ENCODE measurements around the gene KCTD2.

Gene KCTD2

DNA sequence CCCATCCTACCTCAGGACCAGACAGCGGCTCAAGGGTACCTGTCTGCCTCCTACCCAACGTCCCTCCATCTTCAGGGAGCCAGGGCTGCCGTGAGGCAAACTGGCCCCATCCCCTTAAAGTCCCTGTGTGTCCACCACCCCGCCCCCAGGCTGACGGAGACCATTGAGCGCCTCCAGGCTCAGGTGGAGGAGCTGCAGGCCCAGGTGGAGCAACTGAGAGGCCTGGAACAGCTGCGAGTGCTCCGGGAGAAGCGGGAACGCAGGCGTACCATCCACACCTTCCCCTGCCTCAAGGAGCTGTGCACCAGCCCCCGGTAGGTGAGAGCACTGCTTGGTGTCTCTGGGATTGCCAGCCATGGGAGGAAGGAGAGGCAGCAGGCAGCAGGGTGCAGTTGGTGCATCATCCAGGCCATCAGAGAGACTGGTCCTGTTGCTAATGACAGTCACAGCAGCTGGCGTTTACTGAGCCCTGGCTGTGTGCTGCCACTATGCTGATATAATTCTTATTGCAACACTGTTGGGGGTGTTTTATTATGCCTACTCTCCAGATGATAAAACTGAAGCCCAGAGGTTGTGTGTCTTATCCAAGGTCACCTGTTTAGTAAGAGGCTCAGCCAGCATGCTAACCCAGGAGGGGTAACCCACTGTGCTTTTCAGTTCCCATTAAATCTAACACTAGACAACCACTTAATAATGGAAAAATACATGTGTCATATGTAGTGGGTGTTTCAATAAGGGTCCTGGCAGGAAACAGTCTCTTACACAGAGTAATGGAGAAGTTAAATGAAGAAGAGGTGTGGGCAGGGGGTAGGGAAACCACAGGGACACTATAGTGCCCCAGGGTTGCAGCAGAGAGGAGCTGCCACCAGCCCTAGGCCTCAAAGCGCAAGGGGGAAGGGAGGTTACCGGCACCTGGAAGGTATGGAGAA, 44.8 kb upstream of the KCTD2 start:
- DNase-seq (no peak), ATAC-seq (ENCODE audit: insufficient read depth, low read depth) (no peak)
- Histone ChIP-seq H3K4me1 (ENCODE audit: insufficient read depth, low read length) (no peaks in the 10 kb centered on the region), H3K27ac (ENCODE audit: low read length) (no peak overlapping the region), H3K4me3 (ENCODE audit: low read depth in 1 of 2, low read length in 2 of 2) (no peak overlapping the region), H3K36me3 (ENCODE audit: insufficient read depth, low read length) (no peaks in the 10 kb centered on the region), H3K4me2 (ENCODE audit: insufficient read depth, low read length) (no peak overlapping the region), H3K9me3 (ENCODE audit: insufficient read depth, low read length, severe bottlenecking) (no peaks in the 10 kb centered on the region), H4K20me1 (ENCODE audit: insufficient read depth, low read length) (no peaks in the 10 kb centered on the region), H3K79me2 (ENCODE audit: insufficient read depth, low read length) (no peaks in the 10 kb centered on the region), H2AFZ (ENCODE audit: low read depth, low read length) (no peak overlapping the region), H3K9ac (ENCODE audit: low read depth, low read length) (no peak overlapping the region), H3K27me3 (ENCODE audit: insufficient read depth, low read length, poor library complexity) (no peaks in the 10 kb centered on the region)
- TF ChIP-seq EZH2 (IDR thresholded peaks at IDR 0.05; ENCODE audit: borderline replicate concordance, low read depth, low read length, severe bottlenecking), result no peak
- TF ChIP-seq, protein P1, sequence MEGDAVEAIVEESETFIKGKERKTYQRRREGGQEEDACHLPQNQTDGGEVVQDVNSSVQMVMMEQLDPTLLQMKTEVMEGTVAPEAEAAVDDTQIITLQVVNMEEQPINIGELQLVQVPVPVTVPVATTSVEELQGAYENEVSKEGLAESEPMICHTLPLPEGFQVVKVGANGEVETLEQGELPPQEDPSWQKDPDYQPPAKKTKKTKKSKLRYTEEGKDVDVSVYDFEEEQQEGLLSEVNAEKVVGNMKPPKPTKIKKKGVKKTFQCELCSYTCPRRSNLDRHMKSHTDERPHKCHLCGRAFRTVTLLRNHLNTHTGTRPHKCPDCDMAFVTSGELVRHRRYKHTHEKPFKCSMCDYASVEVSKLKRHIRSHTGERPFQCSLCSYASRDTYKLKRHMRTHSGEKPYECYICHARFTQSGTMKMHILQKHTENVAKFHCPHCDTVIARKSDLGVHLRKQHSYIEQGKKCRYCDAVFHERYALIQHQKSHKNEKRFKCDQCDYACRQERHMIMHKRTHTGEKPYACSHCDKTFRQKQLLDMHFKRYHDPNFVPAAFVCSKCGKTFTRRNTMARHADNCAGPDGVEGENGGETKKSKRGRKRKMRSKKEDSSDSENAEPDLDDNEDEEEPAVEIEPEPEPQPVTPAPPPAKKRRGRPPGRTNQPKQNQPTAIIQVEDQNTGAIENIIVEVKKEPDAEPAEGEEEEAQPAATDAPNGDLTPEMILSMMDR (IDR thresholded peaks at IDR 0.05; ENCODE audit: borderline replicate concordance, extremely low read depth, low read length, poor library complexity, severe bottlenecking), result no peak

DNA sequence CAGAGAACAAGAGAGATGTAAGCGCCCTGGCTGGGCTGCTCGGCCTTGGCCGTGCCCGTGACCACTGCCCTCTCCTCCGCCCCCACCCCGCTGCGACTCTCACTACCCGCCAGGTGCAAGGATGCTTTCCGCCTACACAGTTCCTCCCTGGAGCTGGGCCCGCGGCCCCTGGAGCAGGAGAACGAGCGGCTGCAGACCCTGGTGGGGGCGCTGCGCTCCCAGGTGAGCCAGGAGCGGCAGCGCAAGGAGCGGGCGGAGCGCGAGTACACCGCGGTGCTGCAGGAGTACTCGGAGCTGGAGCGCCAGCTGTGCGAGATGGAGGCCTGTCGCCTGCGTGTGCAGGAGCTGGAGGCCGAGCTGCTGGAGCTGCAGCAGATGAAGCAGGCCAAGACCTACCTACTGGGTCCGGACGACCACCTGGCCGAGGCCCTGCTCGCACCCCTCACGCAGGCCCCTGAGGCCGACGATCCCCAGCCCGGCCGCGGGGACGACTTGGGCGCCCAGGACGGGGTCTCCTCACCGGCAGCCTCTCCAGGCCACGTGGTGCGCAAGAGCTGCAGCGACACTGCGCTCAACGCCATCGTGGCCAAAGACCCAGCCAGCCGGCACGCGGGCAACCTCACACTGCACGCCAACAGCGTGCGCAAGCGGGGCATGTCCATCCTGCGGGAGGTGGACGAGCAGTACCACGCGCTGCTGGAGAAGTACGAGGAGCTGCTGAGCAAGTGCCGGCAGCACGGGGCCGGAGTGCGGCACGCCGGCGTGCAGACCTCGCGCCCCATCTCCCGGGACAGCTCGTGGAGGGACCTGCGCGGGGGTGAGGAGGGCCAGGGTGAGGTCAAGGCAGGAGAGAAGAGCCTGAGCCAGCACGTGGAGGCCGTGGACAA, 43.7 kb upstream of the KCTD2 start:
- no peaks in the 10 kb centered on the region for H3K4me1 ChIP-seq (ENCODE audit: insufficient read depth, low read length)
- H2AFZ ChIP-seq (ENCODE audit: low read depth, low read length), result no peak overlapping the region
- no peaks in the 10 kb centered on the region for H3K27me3 ChIP-seq (ENCODE audit: insufficient read depth, low read length, poor library complexity)
- H3K79me2 ChIP-seq (ENCODE audit: insufficient read depth, low read length), result no peaks in the 10 kb centered on the region
- no peak for ATAC-seq (ENCODE audit: insufficient read depth, low read depth)
- no peak overlapping the region for H3K4me2 ChIP-seq (ENCODE audit: insufficient read depth, low read length)
- no peaks in the 10 kb centered on the region for H3K9me3 ChIP-seq (ENCODE audit: insufficient read depth, low read length, severe bottlenecking)
- no peak for TF ChIP-seq EZH2 (IDR thresholded peaks at IDR 0.05; ENCODE audit: borderline replicate concordance, low read depth, low read length, severe bottlenecking)
- TF ChIP-seq, protein P1 (IDR thresholded peaks at IDR 0.05; ENCODE audit: borderline replicate concordance, extremely low read depth, low read length, poor library complexity, severe bottlenecking), result no peak
- no peaks in the 10 kb centered on the region for H3K36me3 ChIP-seq (ENCODE audit: insufficient read depth, low read length)
- no peak overlapping the region for H3K27ac ChIP-seq (ENCODE audit: low read length)
- DNase-seq, result no peak
- H3K9ac ChIP-seq (ENCODE audit: low read depth, low read length), result no peak overlapping the region
- H3K4me3 ChIP-seq (ENCODE audit: low read depth in 1 of 2, low read length in 2 of 2), result no peak overlapping the region
- no peaks in the 10 kb centered on the region for H4K20me1 ChIP-seq (ENCODE audit: insufficient read depth, low read length)

DNA sequence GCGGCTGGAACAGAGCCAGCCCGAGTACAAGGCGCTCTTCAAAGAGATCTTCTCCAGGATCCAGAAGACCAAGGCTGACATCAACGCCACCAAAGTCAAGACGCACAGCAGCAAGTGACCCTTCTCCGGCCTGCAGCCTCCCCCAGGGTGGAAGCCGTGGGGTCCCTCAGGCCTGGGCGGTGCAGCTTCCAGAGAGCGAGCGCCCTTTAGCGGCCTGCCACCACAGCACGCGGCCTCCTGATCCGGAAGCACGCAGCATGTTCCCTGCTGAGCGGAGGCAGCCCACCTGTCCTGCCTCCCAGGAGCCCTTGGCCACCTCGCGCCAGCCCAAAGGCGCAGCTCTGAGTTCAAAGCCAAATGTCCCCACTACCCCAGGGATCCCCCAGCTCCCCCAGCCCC, 43.1 kb upstream of the KCTD2 start:
- Histone ChIP-seq H3K4me1 (ENCODE audit: insufficient read depth, low read length) (no peaks in the 10 kb centered on the region), H3K79me2 (ENCODE audit: insufficient read depth, low read length) (no peaks in the 10 kb centered on the region), H3K27me3 (ENCODE audit: insufficient read depth, low read length, poor library complexity) (no peaks in the 10 kb centered on the region), H3K27ac (ENCODE audit: low read length) (no peak overlapping the region), H3K4me3 (ENCODE audit: low read depth in 1 of 2, low read length in 2 of 2) (no peak overlapping the region), H3K4me2 (ENCODE audit: insufficient read depth, low read length) (no peak overlapping the region), H4K20me1 (ENCODE audit: insufficient read depth, low read length) (no peaks in the 10 kb centered on the region), H3K36me3 (ENCODE audit: insufficient read depth, low read length) (no peaks in the 10 kb centered on the region), H3K9me3 (ENCODE audit: insufficient read depth, low read length, severe bottlenecking) (no peaks in the 10 kb centered on the region), H2AFZ (ENCODE audit: low read depth, low read length) (no peak overlapping the region), H3K9ac (ENCODE audit: low read depth, low read length) (no peak overlapping the region)
- ATAC-seq (ENCODE audit: insufficient read depth, low read depth) (no peak), DNase-seq (no peak)
- TF ChIP-seq EZH2 (IDR thresholded peaks at IDR 0.05; ENCODE audit: borderline replicate concordance, low read depth, low read length, severe bottlenecking), result no peak
- TF ChIP-seq, protein P1 (IDR thresholded peaks at IDR 0.05; ENCODE audit: borderline replicate concordance, extremely low read depth, low read length, poor library complexity, severe bottlenecking), result no peak
